Nephron (organoid): ENCODE results near the gene TPM4.

Experiments used
- H3K27ac Mint-ChIP-seq, 3 experiments: 2 replicates each; pipeline ENCODE4 v1.8.0; 2020; ENCODE audit warnings: mixed read lengths in 3 of 3, mild to moderate bottlenecking in 2 of 3, moderate library complexity in 1 of 3
- H3K27me3 Mint-ChIP-seq: 2 replicates; pipeline ENCODE4 v1.8.0; 2021; ENCODE audit warnings: low read depth, mild to moderate bottlenecking, moderate library complexity, mixed read lengths
- H3K36me3 Mint-ChIP-seq: 2 replicates; pipeline ENCODE4 v1.8.0; 2020; ENCODE audit warnings: low read depth, mixed read lengths
- H3K4me1 Mint-ChIP-seq: 2 replicates; pipeline ENCODE4 v1.8.0; 2020; ENCODE audit warnings: mixed read lengths
- H3K4me3 Mint-ChIP-seq, 3 experiments: 2 replicates each; pipeline ENCODE4 v1.8.0; 2020; ENCODE audit warnings: mild to moderate bottlenecking in 3 of 3, mixed read lengths in 3 of 3, moderate library complexity in 2 of 3
- H3K9me3 Mint-ChIP-seq: 2 replicates; pipeline ENCODE4 v1.8.0; 2020; ENCODE audit warnings: mixed read lengths
- CTCF ChIP-seq, 3 experiments: fragments of 200-600 bp; sonication (generic); IDR thresholded peaks; one replicate each; pipeline ENCODE4 v1.5.0; 2021; ENCODE audit warnings: antibody characterized with exemption in 3 of 3; ENCODE audit not compliant: unreplicated experiment in 3 of 3

TPM4 gene

GRCh38 chr19:16087940-16088339 lies 11.6 kb downstream of the TPM4 start:
- peaks cover 31% of the 10 kb centered on the region for H3K4me1 Mint-ChIP-seq
- H3K27me3 Mint-ChIP-seq: peaks cover 5% of the 10 kb centered on the region
- H3K4me3 Mint-ChIP-seq: no peak overlapping the region
- H3K9me3 Mint-ChIP-seq: no peaks in the 10 kb centered on the region
- H3K27ac Mint-ChIP-seq: peak overlapping the region; percentile 78 to 97 (median 88)
- TF ChIP-seq CTCF (IDR thresholded peaks at IDR 0.05; ENCODE audit: unreplicated experiment in 3 of 3): no peak
- H3K36me3 Mint-ChIP-seq: peaks cover 82% of the 10 kb centered on the region

- peak in 1 of 3 experiments; percentile 18 for TF ChIP-seq CTCF (IDR thresholded peaks at IDR 0.05; ENCODE audit: unreplicated experiment in 3 of 3)
- Mint-ChIP-seq H3K27me3 (peaks cover 5% of the 10 kb centered on the region), H3K9me3 (no peaks in the 10 kb centered on the region), H3K4me1 (peaks cover 31% of the 10 kb centered on the region), H3K4me3 (peak overlapping the region in 1 of 3 experiments; percentile 31), H3K36me3 (peaks cover 82% of the 10 kb centered on the region), H3K27ac (peak overlapping the region; percentile 78 to 97 (median 88))
Measured at GRCh38 chr19:16088351-16089009, 12.2 kb downstream of the TPM4 start.

- TF ChIP-seq CTCF (IDR thresholded peaks at IDR 0.05; ENCODE audit: unreplicated experiment in 3 of 3): no peak
Measured at GRCh38 chr19:16089010-16089846, 12.9 kb downstream of the TPM4 start.

GRCh38 chr19:16091546-16092475 lies 15.5 kb downstream of the TPM4 start:
- H3K27me3 Mint-ChIP-seq: peaks cover 5% of the 10 kb centered on the region
- no peak overlapping the region for H3K4me3 Mint-ChIP-seq
- H3K27ac Mint-ChIP-seq: no peak overlapping the region
- H3K9me3 Mint-ChIP-seq: no peaks in the 10 kb centered on the region
- peaks cover 20% of the 10 kb centered on the region for H3K4me1 Mint-ChIP-seq
- no peak for TF ChIP-seq CTCF (IDR thresholded peaks at IDR 0.05; ENCODE audit: unreplicated experiment in 3 of 3)
- peaks cover 81% of the 10 kb centered on the region for H3K36me3 Mint-ChIP-seq

More at GRCh38 chr19:16089010-16089846, 12.9 kb downstream of the TPM4 start:
- Mint-ChIP-seq H3K36me3 (peaks cover 80% of the 10 kb centered on the region), H3K4me3 (peak overlapping the region in 2 of 3 experiments; percentile 26 to 44), H3K9me3 (no peaks in the 10 kb centered on the region), H3K27ac (peak overlapping the region; percentile 78 to 97 (median 88)), H3K4me1 (peaks cover 31% of the 10 kb centered on the region), H3K27me3 (peaks cover 5% of the 10 kb centered on the region)

GRCh38 chr19:16094360-16095070 lies 18.2 kb downstream of the TPM4 start:
- no peak overlapping the region for H3K4me3 Mint-ChIP-seq
- no peaks in the 10 kb centered on the region for H3K9me3 Mint-ChIP-seq
- H3K4me1 Mint-ChIP-seq: peaks cover 2% of the 10 kb centered on the region
- H3K27me3 Mint-ChIP-seq: no peaks in the 10 kb centered on the region
- H3K27ac Mint-ChIP-seq: peak overlapping the region; percentile 35 to 60 (median 46)
- peaks cover 87% of the 10 kb centered on the region for H3K36me3 Mint-ChIP-seq
- no peak for TF ChIP-seq CTCF (IDR thresholded peaks at IDR 0.05; ENCODE audit: unreplicated experiment in 3 of 3)
